Mesenteric fat pad (tissue), 1 donor: Measurements from ENCODE around the gene ETNPPL. TPM values are rescaled to one million over a fixed set of nuclear protein-coding genes. Genes with fewer than 3 reads are reported as not detected.

Experiments
- DNase-seq: peaks from one replicate; pipeline ENCODE4 v3.0.0-alpha.2; 2020; ENCODE audit warnings: low spot score
- total RNA-seq: library from RNA; stranded (reverse); fragmentation: NEBNext Ultra II Directional; extraction: Animal tissue kit (Norgen Biotek cat#: 25700); gene quantifications from one replicate; pipeline ENCODE4 v1.2.1, GENCODE V29; 2021
- donor health status: DM: yes; HTN: yes; CAD: no.

ETNPPL gene
- total RNA-seq, 1 donor from 2014 or later, result not detected

GRCh38 chr4:108700081-108700757, 62.6 kb downstream of the ETNPPL start:
- DNase-seq, result no peak

- DNase-seq, result no peak
These were observed 66.7 kb downstream of the ETNPPL start for GRCh38 chr4:108696160-108696559.

GRCh38 chr4:108695062-108695461, 67.8 kb downstream of the ETNPPL start:
- DNase-seq, result no peak

GRCh38 chr4:108694423-108694822, 68.4 kb downstream of the ETNPPL start:
- no peak for DNase-seq

GRCh38 chr4:108693819-108694218, 69.0 kb downstream of the ETNPPL start:
- no peak for DNase-seq

- DNase-seq, result no peak
These were observed 69.6 kb downstream of the ETNPPL start for GRCh38 chr4:108693211-108693610.

Other genes with a start within 250 kb of the ETNPPL start
- 942 TPM for gene RPL34, start 142.5 kb downstream of the ETNPPL start, total RNA-seq
- 82.3 TPM for gene OSTC, start 112.5 kb downstream of the ETNPPL start, total RNA-seq